Measurements from ENCODE around the gene SPO11.

- TF ChIP-seq CTCF (IDR thresholded peaks at IDR 0.05) (no peak), POLR2A (IDR thresholded peaks at IDR 0.05) (no peak)
These were observed 49.7 kb downstream of the SPO11 start for GRCh38 chr20:57379263-57379647.
